ENCODE results near the gene CEP85L.

The CEP85L gene

GRCh38 chr6:118618676-118619377, 32.6 kb downstream of the CEP85L start:
- no peak for DNase-seq

DNA sequence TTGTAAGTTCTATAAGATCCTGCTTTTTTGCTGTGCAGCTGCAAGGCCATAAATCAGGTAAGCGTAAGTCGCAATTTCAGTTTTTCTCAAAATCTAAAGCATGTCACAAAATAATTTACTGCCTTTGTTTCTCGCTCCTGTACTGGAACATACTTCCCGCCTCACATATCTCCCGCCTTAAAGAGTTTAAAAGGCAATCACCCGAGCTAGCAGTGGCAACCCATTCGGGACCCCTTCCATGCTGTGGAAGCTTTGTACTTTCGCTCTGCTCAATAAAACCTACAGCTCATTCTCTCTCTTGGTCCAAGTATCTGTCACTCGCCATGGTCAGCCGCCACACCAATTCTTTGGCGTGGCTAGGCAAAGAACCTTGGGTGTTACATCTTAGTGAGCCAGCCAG, 34.0 kb downstream of the CEP85L start:
- no peak for DNase-seq

GRCh38 chr6:118611334-118611733, 40.1 kb downstream of the CEP85L start:
- no peak for DNase-seq

DNA sequence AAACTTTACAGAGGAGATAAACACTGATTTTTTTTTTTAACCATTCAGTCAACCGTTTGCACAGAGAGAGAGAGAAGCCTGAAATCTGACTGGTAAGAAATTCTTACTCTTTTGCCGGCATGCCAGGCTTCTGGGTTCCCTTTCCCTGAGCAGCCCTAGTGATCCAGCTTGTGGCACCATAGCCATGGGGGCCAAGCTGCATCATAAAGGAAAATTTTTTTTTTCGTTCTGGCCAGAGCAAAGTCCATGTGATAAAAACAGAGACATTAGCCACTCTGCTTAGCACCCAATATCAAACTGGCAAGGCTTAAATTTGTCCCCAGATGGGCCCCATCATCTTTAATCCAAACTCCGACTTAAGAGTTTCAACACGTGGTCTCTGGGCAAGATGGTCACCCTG, 44.5 kb downstream of the CEP85L start:
- DNase-seq = no peak

DNA sequence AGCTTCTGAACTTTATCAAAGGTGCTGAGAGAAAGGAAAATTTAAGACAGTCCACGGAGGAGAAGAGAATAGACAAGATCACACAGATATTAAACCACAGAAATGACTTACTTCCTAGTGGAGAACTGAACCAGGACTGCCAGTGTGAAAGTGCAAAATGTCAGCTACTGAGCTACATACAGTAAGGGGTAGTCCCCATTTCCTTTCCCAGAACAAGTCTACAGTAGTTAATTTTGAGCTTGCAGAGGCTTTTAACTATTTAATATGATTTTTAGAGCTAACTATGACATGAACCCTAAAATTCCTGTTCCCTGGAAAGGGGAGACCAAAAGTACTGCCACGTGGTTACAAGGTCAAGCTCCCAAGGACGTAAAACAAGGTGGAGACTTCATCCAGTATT, 45.1 kb downstream of the CEP85L start:
- no peak for DNase-seq

GRCh38 chr6:118603372-118603771, 48.0 kb downstream of the CEP85L start:
- no peak for DNase-seq

- DNase-seq = no peak
These were observed 49.1 kb downstream of the CEP85L start for GRCh38 chr6:118602300-118602699.

- no peak for DNase-seq
These were observed 53.1 kb downstream of the CEP85L start for GRCh38 chr6:118598324-118598723.

- no peak for DNase-seq
These were observed 53.8 kb downstream of the CEP85L start for GRCh38 chr6:118597636-118598035.

- no peak for DNase-seq
These were observed 54.5 kb downstream of the CEP85L start for GRCh38 chr6:118596774-118597320.

- DNase-seq = no peak
These were observed 56.5 kb downstream of the CEP85L start for GRCh38 chr6:118594877-118595276.

- DNase-seq = no peak
These were observed 59.5 kb downstream of the CEP85L start for GRCh38 chr6:118591897-118592296.

DNA sequence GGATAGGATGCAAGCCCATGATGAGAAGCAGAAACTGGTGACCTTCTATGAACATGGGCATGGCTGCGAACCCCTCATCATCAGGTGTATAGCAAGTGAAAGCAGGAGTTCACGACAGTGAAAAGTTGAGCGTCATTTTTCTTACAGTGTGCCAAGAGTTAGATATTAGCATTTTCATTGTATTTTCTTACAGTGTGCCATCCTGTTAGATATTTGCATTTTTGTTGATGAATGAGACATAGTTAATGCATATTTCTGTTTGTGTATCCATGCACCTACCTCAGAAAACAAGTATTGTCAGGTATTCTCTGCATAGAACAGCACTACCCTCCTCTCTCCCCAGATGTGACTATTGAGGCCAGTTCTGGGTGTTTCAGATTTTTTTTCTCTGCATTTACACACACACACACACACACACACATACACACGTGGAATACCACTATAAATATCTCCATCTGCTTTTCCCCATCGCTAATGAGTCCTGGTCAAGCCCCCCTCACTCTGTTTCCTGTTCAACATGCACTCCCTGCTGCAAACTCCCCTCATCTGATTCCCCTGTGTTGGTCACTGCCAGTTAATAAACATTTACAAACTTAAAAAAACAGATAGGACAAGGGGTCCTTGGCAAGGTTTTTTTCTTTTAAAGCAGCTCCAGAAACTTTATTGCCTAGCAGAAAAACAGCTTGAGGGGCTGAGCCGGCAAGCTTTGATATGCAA, 61.6 kb downstream of the CEP85L start:
- no peak for DNase-seq

DNA sequence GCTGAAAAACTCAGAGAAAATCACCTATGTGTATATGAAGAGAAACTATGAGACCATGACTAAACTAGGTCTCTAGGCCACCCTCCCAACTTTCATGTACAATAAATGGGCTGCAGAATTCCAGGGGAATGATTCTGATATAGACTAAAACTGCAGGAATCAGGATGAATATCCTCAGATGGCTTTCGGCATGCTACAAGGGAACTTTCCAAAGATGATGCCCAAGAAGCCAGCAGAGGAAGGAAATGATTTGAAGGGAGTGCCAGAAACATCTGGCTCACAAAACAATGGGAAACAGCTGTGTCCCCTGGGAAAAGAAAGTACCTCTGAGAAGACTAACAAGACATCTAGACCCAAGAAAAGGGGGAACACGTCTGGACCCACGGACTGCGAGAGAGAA, 62.2 kb downstream of the CEP85L start:
- DNase-seq = no peak

- DNase-seq = no peak
These were observed 62.8 kb downstream of the CEP85L start for GRCh38 chr6:118588626-118589025.

DNA sequence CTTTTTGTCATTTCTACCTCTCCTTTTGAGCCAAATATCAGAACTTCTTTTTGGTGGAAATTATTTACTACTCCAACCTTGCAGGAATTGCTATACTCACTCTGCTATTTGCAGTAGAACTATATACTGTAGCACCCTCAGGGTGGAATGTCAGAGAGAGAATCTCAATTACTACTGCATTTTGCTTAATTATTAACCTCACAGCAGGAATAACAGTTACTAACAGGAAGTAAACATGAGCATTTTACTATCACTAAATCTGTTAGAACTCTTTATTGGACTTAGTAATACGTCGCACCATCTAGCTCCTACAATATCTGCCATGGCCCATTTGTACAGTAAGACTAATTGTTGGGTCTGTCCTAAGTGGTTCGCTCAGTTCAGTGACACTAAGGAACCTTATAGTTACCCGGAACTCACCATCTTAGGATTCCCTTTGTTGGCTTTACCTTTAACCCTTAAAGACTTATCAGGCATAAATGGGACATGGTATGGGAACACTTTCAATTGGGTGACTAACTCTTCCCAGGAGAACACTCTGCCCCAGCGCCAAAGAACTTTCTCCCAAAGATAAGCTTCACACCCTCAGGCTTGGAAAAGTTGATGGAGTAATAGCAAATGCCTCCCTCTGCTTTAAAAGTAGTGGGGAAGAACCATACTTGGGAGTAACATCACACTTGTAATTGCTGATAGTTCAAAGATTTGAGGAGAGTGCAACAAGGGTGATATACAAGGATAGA, 64.5 kb downstream of the CEP85L start:
- no peak for DNase-seq

GRCh38 chr6:118584911-118585310, 66.5 kb downstream of the CEP85L start:
- DNase-seq = no peak

DNA sequence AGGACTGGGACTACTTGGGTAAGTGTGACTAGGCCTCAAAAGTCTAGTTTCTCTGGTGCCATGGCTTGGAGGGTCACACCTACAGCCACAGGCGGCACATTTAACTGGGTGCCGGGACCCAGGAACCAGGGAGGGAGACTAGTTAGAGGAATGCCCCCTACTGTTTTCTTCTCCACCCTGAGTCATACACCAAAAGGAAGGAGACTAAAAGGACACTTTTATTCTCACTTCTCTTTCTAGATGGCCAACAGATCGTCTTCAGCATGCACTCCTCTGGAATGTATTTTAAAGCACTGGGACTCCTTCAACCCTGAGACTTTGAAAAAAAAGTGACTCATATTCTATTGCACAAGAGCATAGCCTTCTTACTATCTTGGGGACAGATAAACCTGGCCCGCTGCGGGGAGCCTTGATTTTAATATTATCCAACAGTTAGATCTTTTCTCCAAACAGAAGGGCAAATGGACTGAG, 69.9 kb downstream of the CEP85L start:
- DNase-seq = no peak

GRCh38 chr6:118580585-118581419, 70.6 kb downstream of the CEP85L start:
- DNase-seq = no peak

DNA sequence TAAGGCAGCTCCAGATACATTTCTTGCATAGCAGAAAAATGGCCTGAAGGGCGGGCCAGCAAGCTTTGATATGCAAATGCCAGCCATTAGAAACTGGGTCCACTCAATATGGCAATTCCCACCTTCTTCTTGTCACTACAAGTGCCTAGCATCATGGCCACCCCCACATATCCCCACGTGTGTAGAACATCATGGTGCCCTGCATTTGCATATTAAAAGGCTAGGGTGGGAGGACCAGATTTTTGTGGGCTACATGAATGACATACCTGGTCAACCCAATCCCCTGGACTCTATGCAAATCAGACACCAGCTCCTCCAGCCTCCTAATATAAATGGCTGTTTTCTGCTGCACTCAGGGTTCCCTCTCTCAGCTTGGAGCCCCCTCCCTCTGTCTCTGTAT, 71.6 kb downstream of the CEP85L start:
- DNase-seq = no peak

DNA sequence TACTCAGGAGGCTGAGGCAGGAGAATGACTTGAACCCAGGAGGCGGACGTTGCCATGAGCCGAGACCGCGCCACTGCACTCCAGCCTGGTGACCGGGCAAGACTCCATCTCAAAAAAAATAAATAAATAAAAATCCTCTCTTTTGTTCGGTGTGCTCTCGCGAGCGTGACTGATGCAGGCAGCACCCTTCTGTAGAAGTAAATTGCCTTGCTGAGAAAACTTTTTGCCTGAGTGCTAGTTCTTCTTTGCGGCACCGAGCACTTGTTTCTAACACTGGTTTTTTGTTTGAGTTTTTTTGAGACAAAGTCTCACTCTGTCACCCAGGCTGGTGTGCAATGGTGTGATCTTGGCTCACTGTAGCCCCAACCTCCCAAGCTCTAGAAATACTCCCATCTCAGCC, 72.8 kb downstream of the CEP85L start:
- DNase-seq = no peak

GRCh38 chr6:118577972-118578371, 73.4 kb downstream of the CEP85L start:
- DNase-seq = no peak
